ENCODE results near the gene SAV1.

The SAV1 gene

DNA sequence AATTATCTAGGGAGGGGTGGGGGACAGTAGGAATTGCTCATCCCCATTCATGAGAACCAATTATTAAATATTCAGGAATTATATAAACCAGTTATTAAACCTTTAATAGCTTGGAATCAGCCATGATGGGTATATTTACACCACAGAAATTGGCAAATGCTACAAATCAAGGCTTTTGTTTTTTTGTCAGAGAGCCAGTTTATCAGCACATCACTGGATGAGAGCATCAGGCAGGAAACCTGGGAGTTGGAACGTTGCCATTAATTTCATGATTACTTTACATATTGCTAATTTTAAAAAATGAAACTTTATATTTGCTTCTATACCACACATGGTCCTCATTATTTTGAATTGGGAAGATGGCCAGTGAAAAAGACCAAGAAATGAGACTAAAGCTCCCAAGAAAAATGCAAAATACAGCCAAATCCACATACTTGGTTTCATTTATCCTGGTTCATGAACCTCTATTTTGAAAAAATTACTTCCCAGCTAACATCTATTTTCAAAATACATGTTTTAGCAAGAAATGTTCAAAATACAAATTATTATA is 59.7 kb downstream of the SAV1 start:
- no peak overlapping the region for H3K4me3 ChIP-seq (ENCODE audit: low read depth, low read length)
- no peaks in the 10 kb centered on the region for H3K79me2 ChIP-seq (ENCODE audit: control insufficient read depth, insufficient read depth, low read length, unreplicated experiment)
- no peaks in the 10 kb centered on the region for H3K27me3 ChIP-seq (ENCODE audit: insufficient read depth, low read length)
- H3K4me1 ChIP-seq (ENCODE audit: control insufficient read depth, insufficient read depth, low read length, unreplicated experiment) = no peaks in the 10 kb centered on the region
- H3K27ac ChIP-seq (ENCODE audit: low read depth, low read length) = no peak overlapping the region
- no peaks in the 10 kb centered on the region for H3K36me3 ChIP-seq (ENCODE audit: insufficient read depth, low read length)
- no peak overlapping the region for H2AFZ ChIP-seq (ENCODE audit: low read length, unreplicated experiment)

GRCh38 chr14:50607761-50608160 is 60.3 kb downstream of the SAV1 start:
- Histone ChIP-seq H3K4me1 (ENCODE audit: control insufficient read depth, insufficient read depth, low read length, unreplicated experiment) (no peaks in the 10 kb centered on the region), H3K79me2 (ENCODE audit: control insufficient read depth, insufficient read depth, low read length, unreplicated experiment) (no peaks in the 10 kb centered on the region), H3K4me3 (ENCODE audit: low read depth, low read length) (no peak overlapping the region), H2AFZ (ENCODE audit: low read length, unreplicated experiment) (no peak overlapping the region), H3K36me3 (ENCODE audit: insufficient read depth, low read length) (no peaks in the 10 kb centered on the region), H3K27me3 (ENCODE audit: insufficient read depth, low read length) (no peaks in the 10 kb centered on the region), H3K27ac (ENCODE audit: low read depth, low read length) (no peak overlapping the region)

DNA sequence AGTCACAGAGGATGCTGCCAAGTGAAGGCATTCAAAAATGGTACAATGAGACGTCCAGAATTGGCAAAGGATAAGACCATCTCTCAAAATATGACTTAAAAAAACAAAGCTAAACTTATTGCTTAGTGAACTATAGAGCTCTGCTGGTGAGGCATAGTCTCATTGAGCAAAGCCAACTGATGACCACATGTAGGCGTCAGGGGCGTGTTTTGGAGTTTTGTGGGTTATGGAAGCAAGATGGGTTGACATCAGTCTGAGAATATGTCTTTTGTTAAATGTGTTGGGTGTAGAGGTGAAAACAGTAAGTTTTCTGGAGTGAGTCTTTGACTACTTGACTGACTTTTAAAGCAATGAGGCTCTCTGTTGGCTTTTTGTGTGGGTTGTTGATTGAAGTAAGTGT is 60.9 kb downstream of the SAV1 start:
- no peaks in the 10 kb centered on the region for H3K79me2 ChIP-seq (ENCODE audit: control insufficient read depth, insufficient read depth, low read length, unreplicated experiment)
- H3K4me3 ChIP-seq (ENCODE audit: low read depth, low read length) = no peak overlapping the region
- H3K4me1 ChIP-seq (ENCODE audit: control insufficient read depth, insufficient read depth, low read length, unreplicated experiment) = no peaks in the 10 kb centered on the region
- H3K36me3 ChIP-seq (ENCODE audit: insufficient read depth, low read length) = no peaks in the 10 kb centered on the region
- no peaks in the 10 kb centered on the region for H3K27me3 ChIP-seq (ENCODE audit: insufficient read depth, low read length)
- no peak overlapping the region for H2AFZ ChIP-seq (ENCODE audit: low read length, unreplicated experiment)
- no peak overlapping the region for H3K27ac ChIP-seq (ENCODE audit: low read depth, low read length)

DNA sequence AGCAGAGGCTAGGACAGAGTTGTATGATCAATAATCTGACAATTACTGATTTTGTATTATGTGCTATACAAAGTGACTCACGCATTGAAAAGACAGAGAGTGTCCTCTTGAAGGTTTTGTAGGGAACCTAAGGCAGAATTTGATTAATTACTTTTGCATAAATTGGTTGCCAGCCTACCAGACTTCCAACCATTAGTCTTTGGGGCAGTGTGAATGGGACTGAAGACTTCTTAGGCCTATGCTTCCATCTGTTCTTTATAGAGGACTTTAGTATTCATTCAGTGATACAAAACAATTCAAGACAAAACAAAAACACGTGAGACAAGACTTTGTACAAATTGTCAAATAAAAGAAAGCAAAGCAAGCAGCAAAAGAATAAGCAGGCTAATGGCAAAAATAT is 61.6 kb downstream of the SAV1 start:
- H3K36me3 ChIP-seq (ENCODE audit: insufficient read depth, low read length) = no peaks in the 10 kb centered on the region
- H3K79me2 ChIP-seq (ENCODE audit: control insufficient read depth, insufficient read depth, low read length, unreplicated experiment) = no peaks in the 10 kb centered on the region
- H2AFZ ChIP-seq (ENCODE audit: low read length, unreplicated experiment) = no peak overlapping the region
- H3K27me3 ChIP-seq (ENCODE audit: insufficient read depth, low read length) = no peaks in the 10 kb centered on the region
- H3K27ac ChIP-seq (ENCODE audit: low read depth, low read length) = no peak overlapping the region
- H3K4me3 ChIP-seq (ENCODE audit: low read depth, low read length) = no peak overlapping the region
- H3K4me1 ChIP-seq (ENCODE audit: control insufficient read depth, insufficient read depth, low read length, unreplicated experiment) = no peaks in the 10 kb centered on the region

GRCh38 chr14:50605766-50606165 is 62.3 kb downstream of the SAV1 start:
- Histone ChIP-seq H3K79me2 (ENCODE audit: control insufficient read depth, insufficient read depth, low read length, unreplicated experiment) (no peaks in the 10 kb centered on the region), H3K36me3 (ENCODE audit: insufficient read depth, low read length) (no peaks in the 10 kb centered on the region), H3K27ac (ENCODE audit: low read depth, low read length) (no peak overlapping the region), H3K4me1 (ENCODE audit: control insufficient read depth, insufficient read depth, low read length, unreplicated experiment) (no peaks in the 10 kb centered on the region), H2AFZ (ENCODE audit: low read length, unreplicated experiment) (no peak overlapping the region), H3K27me3 (ENCODE audit: insufficient read depth, low read length) (no peaks in the 10 kb centered on the region), H3K4me3 (ENCODE audit: low read depth, low read length) (no peak overlapping the region)

DNA sequence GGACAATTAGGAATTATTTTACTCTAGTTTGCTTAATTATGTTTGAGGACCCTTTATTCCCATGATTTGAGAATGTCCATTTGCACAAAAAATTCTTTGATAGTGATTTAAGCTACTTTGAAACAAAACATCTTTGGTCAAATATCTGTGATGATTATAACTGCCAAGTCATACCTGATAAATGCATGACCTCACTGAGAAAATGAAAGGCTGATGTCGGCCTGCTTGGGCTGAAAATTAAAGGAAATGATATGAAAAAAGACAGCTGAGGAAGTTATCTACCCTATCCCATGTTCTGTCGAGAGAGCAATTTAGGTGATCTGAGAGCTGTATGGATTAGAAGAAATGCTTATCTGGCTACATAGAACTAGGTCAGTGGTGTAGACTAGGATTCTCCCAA is 64.5 kb downstream of the SAV1 start:
- H3K4me3 ChIP-seq (ENCODE audit: low read depth, low read length) = no peak overlapping the region
- H2AFZ ChIP-seq (ENCODE audit: low read length, unreplicated experiment) = no peak overlapping the region
- H3K27me3 ChIP-seq (ENCODE audit: insufficient read depth, low read length) = no peaks in the 10 kb centered on the region
- H3K79me2 ChIP-seq (ENCODE audit: control insufficient read depth, insufficient read depth, low read length, unreplicated experiment) = no peaks in the 10 kb centered on the region
- H3K36me3 ChIP-seq (ENCODE audit: insufficient read depth, low read length) = no peaks in the 10 kb centered on the region
- peaks cover 3% of the 10 kb centered on the region for H3K4me1 ChIP-seq (ENCODE audit: control insufficient read depth, insufficient read depth, low read length, unreplicated experiment)
- no peak overlapping the region for H3K27ac ChIP-seq (ENCODE audit: low read depth, low read length)

- H3K79me2 ChIP-seq (ENCODE audit: control insufficient read depth, insufficient read depth, low read length, unreplicated experiment) = no peaks in the 10 kb centered on the region
These were observed 66.1 kb downstream of the SAV1 start for GRCh38 chr14:50602035-50602434.

DNA sequence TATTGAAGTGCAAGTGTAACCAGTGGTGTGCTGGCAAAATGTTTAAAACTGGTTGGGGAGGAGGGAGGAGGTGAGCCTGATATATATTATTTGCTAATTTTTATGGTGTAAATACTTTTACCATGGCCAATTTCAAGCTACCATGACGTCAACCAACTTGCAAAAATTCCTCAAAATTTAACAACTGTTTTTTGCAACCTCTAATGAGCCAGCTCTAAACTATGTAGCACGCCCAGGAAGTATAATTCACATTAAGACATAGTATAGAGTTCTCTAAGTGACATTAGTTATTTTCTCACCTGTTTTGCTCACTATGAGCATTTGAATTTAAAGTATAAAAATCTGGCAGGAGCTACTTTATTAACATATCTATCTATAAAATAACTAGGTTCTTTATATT is 66.7 kb downstream of the SAV1 start:
- Histone ChIP-seq H3K36me3 (ENCODE audit: insufficient read depth, low read length) (no peaks in the 10 kb centered on the region), H2AFZ (ENCODE audit: low read length, unreplicated experiment) (no peak overlapping the region), H3K79me2 (ENCODE audit: control insufficient read depth, insufficient read depth, low read length, unreplicated experiment) (no peaks in the 10 kb centered on the region), H3K27me3 (ENCODE audit: insufficient read depth, low read length) (no peaks in the 10 kb centered on the region), H3K27ac (ENCODE audit: low read depth, low read length) (no peak overlapping the region), H3K4me1 (ENCODE audit: control insufficient read depth, insufficient read depth, low read length, unreplicated experiment) (peaks cover 3% of the 10 kb centered on the region), H3K4me3 (ENCODE audit: low read depth, low read length) (no peak overlapping the region)

More at GRCh38 chr14:50602035-50602434, 66.1 kb downstream of the SAV1 start:
- no peak overlapping the region for H3K27ac ChIP-seq (ENCODE audit: low read depth, low read length)
- no peak overlapping the region for H2AFZ ChIP-seq (ENCODE audit: low read length, unreplicated experiment)
- no peaks in the 10 kb centered on the region for H3K36me3 ChIP-seq (ENCODE audit: insufficient read depth, low read length)
- peaks cover 3% of the 10 kb centered on the region for H3K4me1 ChIP-seq (ENCODE audit: control insufficient read depth, insufficient read depth, low read length, unreplicated experiment)
- no peak overlapping the region for H3K4me3 ChIP-seq (ENCODE audit: low read depth, low read length)
- H3K27me3 ChIP-seq (ENCODE audit: insufficient read depth, low read length) = no peaks in the 10 kb centered on the region

GRCh38 chr14:50600849-50601248 is 67.3 kb downstream of the SAV1 start:
- no peaks in the 10 kb centered on the region for H3K79me2 ChIP-seq (ENCODE audit: control insufficient read depth, insufficient read depth, low read length, unreplicated experiment)
- H3K36me3 ChIP-seq (ENCODE audit: insufficient read depth, low read length) = no peaks in the 10 kb centered on the region
- no peak overlapping the region for H2AFZ ChIP-seq (ENCODE audit: low read length, unreplicated experiment)
- H3K27ac ChIP-seq (ENCODE audit: low read depth, low read length) = no peak overlapping the region
- no peaks in the 10 kb centered on the region for H3K27me3 ChIP-seq (ENCODE audit: insufficient read depth, low read length)
- H3K4me1 ChIP-seq (ENCODE audit: control insufficient read depth, insufficient read depth, low read length, unreplicated experiment) = peaks cover 3% of the 10 kb centered on the region
- H3K4me3 ChIP-seq (ENCODE audit: low read depth, low read length) = no peak overlapping the region

- Histone ChIP-seq H3K4me1 (ENCODE audit: control insufficient read depth, insufficient read depth, low read length, unreplicated experiment) (peaks cover 3% of the 10 kb centered on the region), H3K27ac (ENCODE audit: low read depth, low read length) (no peak overlapping the region), H3K79me2 (ENCODE audit: control insufficient read depth, insufficient read depth, low read length, unreplicated experiment) (no peaks in the 10 kb centered on the region)
These were observed 68.2 kb downstream of the SAV1 start for GRCh38 chr14:50599700-50600444.

DNA sequence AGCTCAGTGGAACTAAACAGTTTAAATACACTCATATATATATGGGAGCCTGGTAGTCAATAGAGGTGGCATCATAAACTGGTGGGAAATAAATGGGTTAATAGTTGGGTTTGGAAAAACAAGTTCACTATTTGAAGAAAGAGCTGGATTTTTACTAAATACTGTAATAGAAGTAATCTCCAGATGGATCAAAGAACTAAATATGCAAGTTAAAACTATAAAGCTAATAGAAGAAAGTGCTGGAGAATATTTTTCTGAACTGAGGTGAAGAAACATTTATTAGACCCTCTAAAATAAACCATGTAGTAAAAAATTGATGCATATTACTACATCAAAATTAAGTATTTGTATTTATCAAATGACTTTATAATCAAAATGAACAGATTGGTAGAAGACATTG is 69.3 kb downstream of the SAV1 start:
- no peaks in the 10 kb centered on the region for H3K36me3 ChIP-seq (ENCODE audit: insufficient read depth, low read length)
- no peak overlapping the region for H2AFZ ChIP-seq (ENCODE audit: low read length, unreplicated experiment)
- no peaks in the 10 kb centered on the region for H3K27me3 ChIP-seq (ENCODE audit: insufficient read depth, low read length)
- no peaks in the 10 kb centered on the region for H3K79me2 ChIP-seq (ENCODE audit: control insufficient read depth, insufficient read depth, low read length, unreplicated experiment)
- H3K27ac ChIP-seq (ENCODE audit: low read depth, low read length) = no peak overlapping the region
- no peak overlapping the region for H3K4me3 ChIP-seq (ENCODE audit: low read depth, low read length)
- H3K4me1 ChIP-seq (ENCODE audit: control insufficient read depth, insufficient read depth, low read length, unreplicated experiment) = peaks cover 3% of the 10 kb centered on the region

More at GRCh38 chr14:50599700-50600444, 68.2 kb downstream of the SAV1 start:
- H3K36me3 ChIP-seq (ENCODE audit: insufficient read depth, low read length) = no peaks in the 10 kb centered on the region
- no peaks in the 10 kb centered on the region for H3K27me3 ChIP-seq (ENCODE audit: insufficient read depth, low read length)
- no peak overlapping the region for H2AFZ ChIP-seq (ENCODE audit: low read length, unreplicated experiment)
- H3K4me3 ChIP-seq (ENCODE audit: low read depth, low read length) = no peak overlapping the region

Measured in ACC112 (cell line).